Breast epithelium (tissue), 3 donors: ENCODE measurements around the gene ECHS1.

Source experiments
- CTCF ChIP-seq, 3 donors: fragments of 450-650 bp; IDR thresholded peaks; one replicate each; pipeline ENCODE4 v1.5.1; 2016 to 2017; ENCODE audit warnings: antibody characterized with exemption in 3 of 3, mild to moderate bottlenecking in 3 of 3, moderate library complexity in 3 of 3
- POLR2A ChIP-seq: fragments of 450-650 bp; IDR thresholded peaks from one replicate; pipeline ENCODE4 v1.6.1; 2016; ENCODE audit warnings: antibody characterized with exemption, mild to moderate bottlenecking, moderate library complexity
- POLR2AphosphoS5 ChIP-seq, 3 donors: sonication (generic); formaldehyde crosslinking; IDR thresholded peaks; one replicate each; pipeline ENCODE4 v1.6.1; 2017; ENCODE audit warnings: antibody characterized with exemption in 3 of 3

DNA sequence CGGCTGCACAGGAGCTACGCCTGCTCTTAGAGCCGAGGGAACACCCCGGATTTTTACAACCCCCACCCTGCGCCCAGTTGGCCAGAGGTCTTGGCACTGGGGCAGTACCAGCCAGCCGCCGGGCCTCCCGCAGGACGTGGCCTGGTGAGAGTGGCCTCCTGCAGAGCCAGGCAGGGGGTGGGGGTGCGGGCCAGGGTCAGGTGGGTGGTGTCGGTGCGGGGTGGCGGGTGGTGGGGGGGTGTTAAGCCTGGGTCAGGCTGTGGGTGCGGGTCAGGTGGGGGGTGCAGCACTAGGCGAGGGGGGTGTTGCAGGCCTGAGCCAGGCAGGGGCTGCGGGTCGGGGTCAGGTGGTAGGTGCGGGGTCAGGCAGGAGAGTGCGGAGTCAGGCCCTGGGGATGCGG lies 647 bp downstream of the ECHS1 start:
- no peak for TF ChIP-seq POLR2AphosphoS5 (IDR thresholded peaks at IDR 0.05)
- TF ChIP-seq CTCF (IDR thresholded peaks at IDR 0.05) = no peak
- TF ChIP-seq POLR2A = no peak
